Umbilical cord (tissue), 2 donors: ENCODE data around the gene UROC1. TPM values are rescaled to one million over a fixed set of nuclear protein-coding genes. Genes with fewer than 3 reads are reported as not detected.

Source experiments
- DNase-seq: peaks from one replicate; pipeline ENCODE4 v3.0.0-alpha.2; 2015; ENCODE audit warnings: low spot score
- total RNA-seq: library from RNA; depleted of rRNA; stranded (reverse); fragments of >200 nt; gene quantifications from one replicate; pipeline ENCODE4 v1.2.3, GENCODE V29; 2014; ENCODE audit warnings: low replicate concordance; ENCODE audit not compliant: insufficient read depth

UROC1 gene
- total RNA-seq, 1 donor from 2014 or later, result 0.48 TPM

- DNase-seq, result no peak
Observed at GRCh38 chr3:126496894-126497850, 20.4 kb downstream of the UROC1 start.

GRCh38 chr3:126495786-126496185, 21.8 kb downstream of the UROC1 start:
- no peak for DNase-seq

- DNase-seq, result no peak
Observed at GRCh38 chr3:126494970-126495230, 22.7 kb downstream of the UROC1 start.

GRCh38 chr3:126494204-126494969, 23.2 kb downstream of the UROC1 start:
- peak; percentile 23 for DNase-seq

GRCh38 chr3:126493739-126494138, 23.8 kb downstream of the UROC1 start:
- no peak for DNase-seq

GRCh38 chr3:126493051-126493450, 24.5 kb downstream of the UROC1 start:
- no peak for DNase-seq

GRCh38 chr3:126491221-126492013, 26.2 kb downstream of the UROC1 start:
- DNase-seq, result no peak

GRCh38 chr3:126490619-126491018, 27.0 kb downstream of the UROC1 start:
- DNase-seq, result no peak

GRCh38 chr3:126488886-126489569, 28.5 kb downstream of the UROC1 start:
- DNase-seq, result no peak

- DNase-seq, result no peak
Observed at GRCh38 chr3:126488185-126488584, 29.4 kb downstream of the UROC1 start.

GRCh38 chr3:126487151-126487771, 30.3 kb downstream of the UROC1 start:
- DNase-seq, result no peak

GRCh38 chr3:126486360-126486847, 31.2 kb downstream of the UROC1 start:
- no peak for DNase-seq

GRCh38 chr3:126485956-126486355, 31.6 kb downstream of the UROC1 start:
- no peak for DNase-seq

GRCh38 chr3:126485176-126485897, 32.2 kb downstream of the UROC1 start:
- no peak for DNase-seq

GRCh38 chr3:126484662-126485061, 32.9 kb downstream of the UROC1 start:
- DNase-seq, result no peak

GRCh38 chr3:126484148-126484547, 33.4 kb downstream of the UROC1 start:
- DNase-seq, result no peak

- no peak for DNase-seq
Observed at GRCh38 chr3:126483321-126483761, 34.2 kb downstream of the UROC1 start.

GRCh38 chr3:126482503-126483255, 34.9 kb downstream of the UROC1 start:
- no peak for DNase-seq

GRCh38 chr3:126481808-126482502, 35.6 kb downstream of the UROC1 start:
- peak; percentile 73 for DNase-seq
